ENCODE measurements around the gene EXOC4. TPM values are rescaled to one million over a fixed set of nuclear protein-coding genes. Genes with fewer than 3 reads are reported as not detected.

Gene EXOC4
- total and polyA plus RNA-seq, 2 donors (not counting 1 experiment from before 2014, with no cell fraction given): 79.6 to 158 TPM

GRCh38 chr7:133859871-133860450 is 607.1 kb downstream of the EXOC4 start:
- no peak for TF ChIP-seq EZH2 (IDR thresholded peaks at IDR 0.05; ENCODE audit: low read length, missing control alignments)
- TF ChIP-seq, protein P1, sequence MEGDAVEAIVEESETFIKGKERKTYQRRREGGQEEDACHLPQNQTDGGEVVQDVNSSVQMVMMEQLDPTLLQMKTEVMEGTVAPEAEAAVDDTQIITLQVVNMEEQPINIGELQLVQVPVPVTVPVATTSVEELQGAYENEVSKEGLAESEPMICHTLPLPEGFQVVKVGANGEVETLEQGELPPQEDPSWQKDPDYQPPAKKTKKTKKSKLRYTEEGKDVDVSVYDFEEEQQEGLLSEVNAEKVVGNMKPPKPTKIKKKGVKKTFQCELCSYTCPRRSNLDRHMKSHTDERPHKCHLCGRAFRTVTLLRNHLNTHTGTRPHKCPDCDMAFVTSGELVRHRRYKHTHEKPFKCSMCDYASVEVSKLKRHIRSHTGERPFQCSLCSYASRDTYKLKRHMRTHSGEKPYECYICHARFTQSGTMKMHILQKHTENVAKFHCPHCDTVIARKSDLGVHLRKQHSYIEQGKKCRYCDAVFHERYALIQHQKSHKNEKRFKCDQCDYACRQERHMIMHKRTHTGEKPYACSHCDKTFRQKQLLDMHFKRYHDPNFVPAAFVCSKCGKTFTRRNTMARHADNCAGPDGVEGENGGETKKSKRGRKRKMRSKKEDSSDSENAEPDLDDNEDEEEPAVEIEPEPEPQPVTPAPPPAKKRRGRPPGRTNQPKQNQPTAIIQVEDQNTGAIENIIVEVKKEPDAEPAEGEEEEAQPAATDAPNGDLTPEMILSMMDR (conservative IDR thresholded peaks at IDR 0.05 in 1 of 2, IDR thresholded peaks at IDR 0.05 in 1 of 2; ENCODE audit: low read depth in 1 of 2, low read length in 2 of 2): no peak
- no peaks in the 10 kb centered on the region for H4K20me1 ChIP-seq (ENCODE audit: control insufficient read depth, extremely low read depth, insufficient read depth, low read length)
- H2AFZ ChIP-seq (ENCODE audit: low read length): no peak overlapping the region
- no peak for DNase-seq (ENCODE audit: low read depth in 2 of 2)
- no peaks in the 10 kb centered on the region for H3K79me2 ChIP-seq (ENCODE audit: control insufficient read depth, insufficient read depth, low read length)
- H3K9ac ChIP-seq (ENCODE audit: insufficient read depth, low read length): no peak overlapping the region
- H3K4me2 ChIP-seq (ENCODE audit: extremely low read depth, insufficient read depth, low read length): no peak overlapping the region
- H3K4me3 ChIP-seq (replicated peaks in 1 of 4; ENCODE audit: control extremely low read depth in 1 of 4, insufficient read depth in 1 of 4, low read depth in 3 of 4, low read length in 4 of 4): no peak overlapping the region
- no peaks in the 10 kb centered on the region for H3K4me1 ChIP-seq (ENCODE audit: control insufficient read depth, extremely low read depth, insufficient read depth, low read length)
- no peaks in the 10 kb centered on the region for H3K9me3 ChIP-seq (ENCODE audit: control insufficient read depth, insufficient read depth, low read depth, low read length)
- no peak overlapping the region for H3K27ac ChIP-seq (ENCODE audit: insufficient read depth, low read length)
- no peaks in the 10 kb centered on the region for H3K27me3 ChIP-seq (ENCODE audit: control insufficient read depth, insufficient read depth, low read length)
- no peaks in the 10 kb centered on the region for H3K36me3 ChIP-seq (ENCODE audit: control insufficient read depth, insufficient read depth, low read length)

GRCh38 chr7:133860628-133861335 is 607.9 kb downstream of the EXOC4 start:
- Histone ChIP-seq H3K27ac (ENCODE audit: insufficient read depth, low read length) (no peak overlapping the region), H4K20me1 (ENCODE audit: control insufficient read depth, extremely low read depth, insufficient read depth, low read length) (no peaks in the 10 kb centered on the region), H3K4me1 (ENCODE audit: control insufficient read depth, extremely low read depth, insufficient read depth, low read length) (no peaks in the 10 kb centered on the region), H3K4me2 (ENCODE audit: extremely low read depth, insufficient read depth, low read length) (no peak overlapping the region), H3K9me3 (ENCODE audit: control insufficient read depth, insufficient read depth, low read depth, low read length) (no peaks in the 10 kb centered on the region), H2AFZ (ENCODE audit: low read length) (no peak overlapping the region), H3K27me3 (ENCODE audit: control insufficient read depth, insufficient read depth, low read length) (no peaks in the 10 kb centered on the region), H3K36me3 (ENCODE audit: control insufficient read depth, insufficient read depth, low read length) (no peaks in the 10 kb centered on the region), H3K79me2 (ENCODE audit: control insufficient read depth, insufficient read depth, low read length) (no peaks in the 10 kb centered on the region), H3K9ac (ENCODE audit: insufficient read depth, low read length) (no peak overlapping the region), H3K4me3 (replicated peaks in 1 of 4; ENCODE audit: control extremely low read depth in 1 of 4, insufficient read depth in 1 of 4, low read depth in 3 of 4, low read length in 4 of 4) (no peak overlapping the region)
- DNase-seq (ENCODE audit: low read depth in 2 of 2): no peak
- TF ChIP-seq, protein P1 (conservative IDR thresholded peaks at IDR 0.05 in 1 of 2, IDR thresholded peaks at IDR 0.05 in 1 of 2; ENCODE audit: low read depth in 1 of 2, low read length in 2 of 2): no peak
- TF ChIP-seq EZH2 (IDR thresholded peaks at IDR 0.05; ENCODE audit: low read length, missing control alignments): no peak

- Histone ChIP-seq H2AFZ (ENCODE audit: low read length) (no peak overlapping the region), H3K27ac (ENCODE audit: insufficient read depth, low read length) (no peak overlapping the region), H3K36me3 (ENCODE audit: control insufficient read depth, insufficient read depth, low read length) (no peaks in the 10 kb centered on the region), H4K20me1 (ENCODE audit: control insufficient read depth, extremely low read depth, insufficient read depth, low read length) (no peaks in the 10 kb centered on the region), H3K4me2 (ENCODE audit: extremely low read depth, insufficient read depth, low read length) (no peak overlapping the region), H3K9ac (ENCODE audit: insufficient read depth, low read length) (no peak overlapping the region), H3K27me3 (ENCODE audit: control insufficient read depth, insufficient read depth, low read length) (no peaks in the 10 kb centered on the region), H3K4me3 (replicated peaks in 1 of 4; ENCODE audit: control extremely low read depth in 1 of 4, insufficient read depth in 1 of 4, low read depth in 3 of 4, low read length in 4 of 4) (no peak overlapping the region), H3K9me3 (ENCODE audit: control insufficient read depth, insufficient read depth, low read depth, low read length) (no peaks in the 10 kb centered on the region), H3K4me1 (ENCODE audit: control insufficient read depth, extremely low read depth, insufficient read depth, low read length) (no peaks in the 10 kb centered on the region), H3K79me2 (ENCODE audit: control insufficient read depth, insufficient read depth, low read length) (no peaks in the 10 kb centered on the region)
- TF ChIP-seq, protein P1 (conservative IDR thresholded peaks at IDR 0.05 in 1 of 2, IDR thresholded peaks at IDR 0.05 in 1 of 2; ENCODE audit: low read depth in 1 of 2, low read length in 2 of 2): no peak
- no peak for TF ChIP-seq EZH2 (IDR thresholded peaks at IDR 0.05; ENCODE audit: low read length, missing control alignments)
- no peak for DNase-seq (ENCODE audit: low read depth in 2 of 2)
These were observed 609.0 kb downstream of the EXOC4 start for GRCh38 chr7:133861876-133862275.

Measured in fibroblast of lung (primary cell).